GM19397 (cell line): Measurements from ENCODE around the gene NDUFAB1.
A peak's percentile ranks its signal among the peaks of the same experiment; 100 is the strongest.
"Not testable (repeated sequence)": the region's sequence is repeated elsewhere in the genome, so short reads cannot be mapped to it uniquely, and the experiment has no call there.

Source experiments
- ATAC-seq: cut with Tn5 transposase; IDR thresholded peaks from one replicate; pipeline ENCODE4 v1.9.1; 2021; ENCODE audit warnings: mild to moderate bottlenecking, moderate library complexity; ENCODE audit not compliant: unreplicated experiment

Gene NDUFAB1

GRCh38 chr16:23595951-23596720 is at the start of gene NDUFAB1:
NDUFAB1 (minus strand) TSS chr16:23596316; CDS start chr16:23596290, 26 bp downstream.
- peak; percentile 93 for ATAC-seq

GRCh38 chr16:23642246-23642774 is 46.2 kb upstream of the NDUFAB1 start:
- no peak for ATAC-seq

GRCh38 chr16:23640931-23641765 is 45.0 kb upstream of the NDUFAB1 start, which contains the start of the genes DCTN5 and PALB2:
DCTN5 (plus strand) TSS chr16:23641466; CDS start chr16:23641543, 77 bp downstream.
PALB2 (minus strand) TSS chr16:23641310; CDS start chr16:23641157, 153 bp downstream.
- ATAC-seq = peak; percentile 98

- ATAC-seq = no peak
These were observed 44.5 kb upstream of the NDUFAB1 start for GRCh38 chr16:23640615-23640930.

- no peak for ATAC-seq
These were observed 39.8 kb upstream of the NDUFAB1 start for GRCh38 chr16:23635958-23636357.

DNA sequence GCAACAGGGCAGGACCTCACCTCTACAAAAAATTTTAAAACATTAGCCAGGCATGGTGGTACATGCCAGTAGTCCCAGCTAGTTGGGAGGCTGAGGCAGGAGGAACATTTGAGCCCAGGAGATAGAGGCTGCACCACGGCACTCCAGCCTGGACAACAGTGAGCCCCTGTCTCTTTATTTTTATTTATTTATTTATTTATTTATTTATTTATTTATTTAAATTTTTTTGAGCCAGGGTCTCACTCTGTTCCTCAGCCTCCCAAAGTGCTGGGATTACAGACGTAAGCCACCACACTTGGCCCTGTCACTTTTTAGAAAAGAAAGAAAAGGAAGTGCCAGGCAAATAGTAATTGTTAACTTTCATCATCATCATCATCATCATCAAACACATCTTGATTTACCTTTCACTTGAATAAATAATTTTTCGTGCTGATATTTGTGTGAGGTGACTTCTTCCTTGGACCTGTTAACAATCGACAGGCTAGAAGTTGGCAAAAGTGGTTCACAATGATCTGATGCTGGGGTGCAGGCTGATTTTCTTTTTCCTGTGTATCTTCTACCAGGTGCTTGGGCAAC is 38.4 kb upstream of the NDUFAB1 start:
- ATAC-seq = no peak

DNA sequence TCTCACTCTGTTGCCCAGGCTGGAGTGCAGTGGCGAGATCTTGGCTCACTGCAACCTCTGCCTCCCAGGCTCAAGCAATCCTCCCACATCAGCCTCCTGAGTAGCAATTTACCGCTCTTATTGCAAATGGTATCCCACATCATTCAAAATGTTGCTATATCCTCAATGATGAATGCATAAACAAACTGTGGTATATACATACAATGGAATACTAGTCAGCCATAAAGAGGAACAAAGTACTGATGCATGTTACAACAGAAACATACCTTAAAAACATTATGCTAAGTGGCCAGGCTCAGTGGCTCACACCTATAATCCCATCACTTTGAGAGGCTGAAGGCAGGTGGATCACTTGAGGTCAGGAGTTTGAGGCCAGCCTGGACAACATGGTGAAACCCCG is 35.8 kb upstream of the NDUFAB1 start:
- not testable (repeated sequence) for ATAC-seq

- ATAC-seq = no peak
These were observed 33.4 kb upstream of the NDUFAB1 start for GRCh38 chr16:23629516-23629915.

DNA sequence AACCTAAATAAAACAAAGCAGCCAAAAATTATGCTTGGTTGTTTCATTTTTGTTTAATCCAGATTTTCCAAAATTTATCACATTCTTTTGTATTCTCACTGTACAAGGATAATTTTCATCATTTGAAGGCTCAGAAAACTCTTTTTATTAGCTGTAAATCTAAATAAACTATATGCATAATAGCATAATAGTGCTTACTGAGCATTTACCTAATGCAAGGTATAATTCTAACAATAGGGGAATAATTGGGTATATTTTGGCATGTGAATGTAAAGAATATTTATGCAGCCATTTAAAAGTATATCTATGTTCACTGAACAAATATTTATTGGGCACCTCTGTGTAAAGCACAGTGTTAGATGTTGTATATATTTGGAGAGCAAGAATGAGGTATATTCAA is 28.0 kb upstream of the NDUFAB1 start:
- no peak for ATAC-seq

GRCh38 chr16:23615805-23616204 is 19.7 kb upstream of the NDUFAB1 start:
- no peak for ATAC-seq

- ATAC-seq = no peak
These were observed 15.8 kb upstream of the NDUFAB1 start for GRCh38 chr16:23611936-23612335.

DNA sequence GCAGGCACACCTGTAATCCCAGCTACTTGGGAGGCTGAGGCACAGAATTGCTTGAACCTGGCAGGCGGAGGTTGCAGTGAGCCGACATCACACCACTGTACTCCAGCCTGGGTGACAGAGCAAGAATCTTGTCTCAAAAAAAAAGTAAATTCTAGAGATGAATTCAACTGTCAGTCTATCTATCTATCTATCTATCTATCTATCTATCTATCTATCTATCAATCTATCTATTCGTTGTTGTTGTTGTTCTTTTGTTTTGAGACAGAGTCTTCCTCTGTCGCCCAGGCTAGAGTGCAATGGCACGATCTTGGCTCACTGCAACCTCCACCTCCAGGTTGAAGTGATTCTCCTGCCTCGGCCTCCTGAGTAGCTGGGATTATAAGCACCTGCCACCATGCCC is 14.8 kb upstream of the NDUFAB1 start:
- not testable (repeated sequence) for ATAC-seq

DNA sequence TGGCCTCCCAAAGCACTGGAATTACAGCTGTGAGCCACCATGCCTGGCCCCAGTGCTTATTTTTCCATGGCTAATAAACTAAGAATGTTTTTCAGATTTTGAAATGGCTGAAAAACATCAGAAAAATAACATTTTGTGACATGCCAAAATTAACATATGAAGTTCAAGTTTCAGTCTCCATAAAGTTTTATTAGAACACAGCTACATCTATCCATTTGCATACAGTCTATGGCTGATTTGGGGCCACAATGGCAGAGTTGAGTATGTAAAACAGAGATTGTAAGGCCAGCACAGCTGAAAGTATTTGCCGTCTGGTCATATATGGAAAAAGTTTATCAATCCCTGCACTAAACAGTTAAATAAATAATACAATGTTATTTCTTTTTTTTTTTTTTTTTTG is 13.8 kb upstream of the NDUFAB1 start:
- ATAC-seq = no peak

GRCh38 chr16:23608194-23608593 is 12.1 kb upstream of the NDUFAB1 start:
- ATAC-seq = no peak

- no peak for ATAC-seq
These were observed 11.6 kb upstream of the NDUFAB1 start for GRCh38 chr16:23607726-23608125.

GRCh38 chr16:23597003-23597756 is 1.1 kb upstream of the NDUFAB1 start:
- no peak for ATAC-seq

GRCh38 chr16:23595246-23595950 is 718 bp downstream of the NDUFAB1 start:
- peak; percentile 4 for ATAC-seq

DNA sequence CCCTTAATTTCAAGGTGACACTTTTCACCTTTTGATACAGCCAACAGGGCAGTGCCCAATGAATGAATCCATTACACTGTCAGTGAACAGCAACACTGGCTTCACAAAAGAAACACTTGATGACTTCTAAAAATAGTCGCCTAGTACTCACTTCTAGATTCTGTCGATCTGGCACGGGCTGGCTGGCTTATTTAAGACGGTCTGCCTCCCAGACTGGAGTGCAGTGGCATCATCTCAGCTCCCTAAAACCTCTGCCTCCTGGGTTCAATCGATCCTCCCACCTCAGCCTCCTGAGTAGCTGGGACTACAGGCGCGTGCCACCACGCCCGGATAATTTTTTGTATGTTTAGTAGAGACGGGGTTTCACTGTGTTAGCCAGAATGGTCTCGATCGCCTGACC is 1.9 kb downstream of the NDUFAB1 start:
- no peak for ATAC-seq

- ATAC-seq = no peak
These were observed 5.9 kb downstream of the NDUFAB1 start for GRCh38 chr16:23590181-23590580.

- ATAC-seq = no peak
These were observed 8.4 kb downstream of the NDUFAB1 start for GRCh38 chr16:23587726-23588125.
